GM18517 (cell line): ENCODE measurements around the gene CD19.
"Not testable (repeated sequence)": the region's sequence is repeated elsewhere in the genome, so short reads cannot be mapped to it uniquely, and the experiment has no call there.

Experiments used
- ATAC-seq: cut with Tn5 transposase; IDR thresholded peaks from one replicate; pipeline ENCODE4 v1.9.1; 2021; ENCODE audit warnings: mild to moderate bottlenecking, moderate library complexity; ENCODE audit not compliant: unreplicated experiment

Gene CD19

GRCh38 chr16:28931801-28932225, at the start of gene CD19:
CD19 (plus strand) TSS chr16:28931971; CDS start chr16:28932001, 30 bp downstream.
- ATAC-seq, result no peak

- no peak for ATAC-seq
Observed at GRCh38 chr16:28882551-28883160, 49.1 kb upstream of the CD19 start.

- ATAC-seq, result no peak
Observed at GRCh38 chr16:28883221-28883996, 48.4 kb upstream of the CD19 start.

DNA sequence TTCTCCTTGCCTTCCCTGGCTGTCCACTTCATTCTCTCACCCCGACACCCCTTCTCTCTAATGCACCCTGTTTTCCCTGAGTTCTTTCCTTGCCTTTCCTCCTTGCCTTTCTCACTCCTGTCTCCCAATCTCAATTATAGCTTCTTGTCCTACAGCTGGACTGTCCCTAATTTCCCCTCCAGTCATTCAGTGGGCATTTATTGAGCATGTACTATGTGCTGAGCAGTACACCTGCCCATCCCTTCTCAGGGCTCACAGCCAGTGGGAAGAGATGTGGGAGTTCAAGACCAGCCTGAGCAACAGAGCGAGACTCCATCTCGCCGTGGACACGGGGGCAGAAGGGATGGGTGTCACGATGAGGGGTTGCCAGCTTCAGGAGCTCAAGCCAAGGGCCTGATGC, 47.7 kb upstream of the CD19 start:
- no peak for ATAC-seq

GRCh38 chr16:28886945-28887344, 44.8 kb upstream of the CD19 start:
- no peak for ATAC-seq

- ATAC-seq, result not testable (repeated sequence)
Observed at GRCh38 chr16:28890355-28890754, 41.4 kb upstream of the CD19 start.

- ATAC-seq, result no peak
Observed at GRCh38 chr16:28891964-28892890, 39.5 kb upstream of the CD19 start.

DNA sequence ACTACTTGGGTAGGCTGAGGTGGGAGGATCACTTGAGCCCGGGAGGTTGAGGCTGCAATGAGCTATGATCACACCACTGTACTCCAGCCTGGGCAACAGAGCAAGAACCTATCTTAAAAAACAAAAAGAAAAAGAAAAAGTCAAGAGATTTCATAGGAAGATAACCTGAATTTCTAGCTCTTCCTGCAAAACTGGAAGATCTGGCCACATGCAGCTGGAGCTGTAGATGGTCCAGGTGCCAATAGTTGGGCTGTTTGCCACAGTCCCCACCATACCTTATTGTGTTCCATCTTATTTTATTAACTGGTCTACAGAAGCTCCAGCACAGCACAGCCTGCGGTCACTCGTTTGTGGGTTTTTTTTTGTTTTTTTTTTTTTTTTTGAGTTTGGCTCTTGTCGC, 38.5 kb upstream of the CD19 start:
- ATAC-seq, result no peak

DNA sequence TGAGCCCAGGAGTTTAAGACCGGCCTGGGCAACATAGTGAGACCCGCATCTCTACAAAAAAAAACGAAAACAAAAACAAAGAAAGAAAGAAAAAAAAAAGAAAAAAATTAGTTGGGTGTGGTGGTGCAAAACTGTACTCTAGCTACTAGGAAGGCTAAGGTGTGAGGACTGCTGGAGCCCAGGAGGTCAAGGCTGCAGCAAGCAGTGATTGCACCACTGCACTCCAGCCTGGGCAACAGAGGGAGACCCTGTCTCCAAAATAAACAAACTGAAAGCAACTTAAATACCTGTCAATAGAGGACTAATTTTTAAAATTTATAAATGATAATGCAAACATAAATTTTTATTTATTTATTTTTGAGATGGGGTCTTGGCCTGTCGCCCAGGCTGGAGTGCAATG, 36.2 kb upstream of the CD19 start:
- no peak for ATAC-seq

DNA sequence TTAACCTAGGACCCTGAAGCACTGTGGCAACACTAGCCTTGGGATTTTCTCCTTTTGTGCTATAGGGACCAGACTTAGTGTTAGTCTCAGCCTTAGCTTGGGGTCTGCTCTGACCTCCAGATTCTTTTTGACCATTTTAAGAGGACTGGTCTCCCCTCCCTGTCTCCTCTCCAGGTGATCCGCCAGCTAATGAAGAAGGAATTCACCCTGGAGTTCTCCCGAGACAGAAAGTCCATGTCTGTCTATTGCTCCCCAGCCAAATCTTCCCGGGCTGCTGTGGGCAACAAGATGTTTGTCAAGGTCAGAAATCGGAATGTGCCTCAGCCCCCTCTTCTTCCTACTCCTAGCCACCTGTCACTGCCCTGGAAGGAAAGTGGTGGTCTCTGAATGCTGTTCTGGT, 33.9 kb upstream of the CD19 start:
- no peak for ATAC-seq

DNA sequence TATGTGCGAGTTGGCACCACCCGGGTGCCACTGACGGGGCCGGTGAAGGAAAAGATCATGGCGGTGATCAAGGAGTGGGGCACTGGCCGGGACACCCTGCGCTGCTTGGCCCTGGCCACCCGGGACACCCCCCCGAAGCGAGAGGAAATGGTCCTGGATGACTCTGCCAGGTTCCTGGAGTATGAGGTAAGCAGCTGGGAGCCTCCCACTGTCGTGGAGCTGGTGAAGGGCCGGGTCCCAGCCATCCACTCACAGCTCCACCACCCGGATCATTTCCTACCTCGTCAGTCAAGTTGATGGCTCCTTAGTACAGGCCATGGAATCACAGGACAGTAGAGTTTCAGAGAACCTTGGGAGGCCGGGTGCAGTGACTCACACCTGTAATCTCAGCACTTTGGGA, 33.5 kb upstream of the CD19 start:
- no peak for ATAC-seq

- no peak for ATAC-seq
Observed at GRCh38 chr16:28898942-28899341, 32.8 kb upstream of the CD19 start.

GRCh38 chr16:28899882-28900590, 31.7 kb upstream of the CD19 start:
- ATAC-seq, result no peak

- no peak for ATAC-seq
Observed at GRCh38 chr16:28900601-28901000, 31.2 kb upstream of the CD19 start.

- ATAC-seq, result no peak
Observed at GRCh38 chr16:28901862-28902261, 29.9 kb upstream of the CD19 start.

- no peak for ATAC-seq
Observed at GRCh38 chr16:28902909-28903308, 28.9 kb upstream of the CD19 start.

DNA sequence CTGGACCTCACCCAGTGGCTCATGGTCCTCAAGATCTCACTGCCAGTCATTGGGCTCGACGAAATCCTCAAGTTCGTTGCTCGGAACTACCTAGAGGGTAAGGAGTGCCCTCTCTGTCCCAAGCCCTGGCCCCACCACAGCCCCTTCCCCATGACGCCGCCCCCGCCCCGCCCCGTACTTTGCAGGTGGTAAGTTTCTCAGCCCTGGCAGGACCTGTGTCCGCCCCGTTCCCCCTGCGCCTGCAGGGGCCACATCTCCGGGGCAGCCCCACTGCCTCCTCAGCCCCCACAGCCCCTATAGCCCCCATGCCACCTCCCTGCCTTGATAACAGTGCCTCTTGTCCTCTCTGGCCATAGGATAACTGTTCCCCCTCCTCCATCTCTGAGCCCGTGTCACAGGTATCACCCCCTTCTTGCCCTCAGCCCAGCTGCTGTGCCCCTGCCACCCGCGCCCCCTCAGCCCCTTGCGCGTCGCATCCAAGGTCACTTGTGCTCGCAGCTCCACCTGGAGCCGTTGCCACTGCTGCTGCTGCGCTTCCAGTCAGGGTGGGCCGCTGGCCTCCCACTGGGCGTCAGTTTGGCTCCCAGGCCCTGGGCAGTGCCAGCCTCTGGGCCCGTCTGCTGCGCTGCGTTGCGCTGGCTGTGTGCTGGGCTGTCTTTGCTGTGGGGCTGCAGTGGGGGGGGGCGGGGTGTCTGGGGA, 28.3 kb upstream of the CD19 start:
- ATAC-seq, result no peak

GRCh38 chr16:28904363-28904762, 27.4 kb upstream of the CD19 start:
- no peak for ATAC-seq

DNA sequence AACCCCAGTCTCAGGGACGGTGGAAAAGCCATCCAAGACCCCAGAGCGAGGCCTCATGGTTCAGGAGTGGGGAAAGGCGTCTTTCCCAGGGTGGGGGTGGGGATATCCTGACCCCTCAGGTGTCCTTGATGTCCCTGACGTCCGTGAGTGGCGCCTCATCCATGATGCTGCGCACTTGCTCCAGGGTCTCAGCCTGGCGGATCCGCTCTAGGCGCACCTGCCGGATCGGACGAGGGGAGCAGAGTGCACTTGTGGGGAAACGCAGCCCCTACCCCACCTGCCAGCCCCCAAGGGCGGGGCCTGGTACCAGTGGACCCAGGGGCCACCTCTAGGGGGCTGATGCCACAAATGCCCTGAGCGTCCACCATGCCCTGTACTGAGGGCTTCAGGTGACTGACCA, 26.9 kb upstream of the CD19 start:
- ATAC-seq, result no peak

DNA sequence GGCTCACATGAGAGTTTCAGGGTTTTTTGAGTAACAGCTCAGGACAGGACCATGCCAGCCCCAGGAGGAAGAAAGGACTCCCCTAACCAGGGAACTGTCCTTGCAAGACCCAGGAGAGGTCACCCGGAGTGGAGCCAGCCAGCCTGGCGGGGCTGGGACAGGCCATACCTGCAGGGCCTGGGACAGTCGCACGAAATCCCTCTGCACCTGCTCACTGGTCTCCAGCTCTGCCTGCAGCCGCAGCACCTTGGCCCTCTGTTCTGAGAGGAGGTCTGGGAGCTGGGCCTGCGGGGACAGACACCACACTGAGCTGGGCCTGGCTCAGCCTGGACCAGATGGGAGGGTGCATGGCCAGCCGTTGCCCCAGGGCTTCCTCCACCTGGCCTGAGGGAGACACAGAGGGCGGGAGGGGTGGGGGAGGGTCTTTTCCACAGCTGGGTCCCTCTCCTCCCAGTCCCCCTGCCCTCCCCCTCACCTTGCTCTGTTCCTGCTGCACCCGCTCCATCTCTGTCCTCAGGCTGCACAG, 26.5 kb upstream of the CD19 start:
- ATAC-seq, result no peak
